NCI-H187 (cell line): ENCODE measurements around the gene FLVCR2.
A peak's percentile ranks its signal among the peaks of the same experiment; 100 is the strongest.
"Not testable (repeated sequence)": the region's sequence is repeated elsewhere in the genome, so short reads cannot be mapped to it uniquely, and the experiment has no call there.

Experiments used
- DNase-seq, 2 experiments: peaks; one replicate each; lab custom pipeline; 2025; lab: John Stamatoyannopoulos, UW

The FLVCR2 gene

DNA sequence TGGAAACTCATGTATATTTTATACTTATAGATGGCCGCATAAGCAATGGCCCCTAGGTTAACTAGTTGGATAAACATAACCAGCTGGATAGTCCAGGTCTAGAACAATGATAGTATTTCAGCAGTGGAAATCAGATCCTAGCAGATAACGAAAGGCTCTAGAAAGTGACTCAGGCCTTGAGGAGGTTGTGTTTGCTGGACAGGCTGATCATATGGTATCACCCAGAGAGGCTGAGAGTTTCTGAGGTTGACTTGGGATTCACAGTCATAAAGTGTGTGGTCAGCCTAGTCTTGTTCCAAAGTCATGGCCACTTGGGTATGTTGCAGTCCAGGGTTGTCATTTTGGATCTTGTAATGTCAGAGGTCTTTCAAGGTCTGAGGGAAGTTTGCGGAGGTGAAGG is 16.8 kb downstream of the FLVCR2 start:
- no peak for DNase-seq

GRCh38 chr14:75597149-75597548 is 18.7 kb downstream of the FLVCR2 start:
- DNase-seq: no peak

DNA sequence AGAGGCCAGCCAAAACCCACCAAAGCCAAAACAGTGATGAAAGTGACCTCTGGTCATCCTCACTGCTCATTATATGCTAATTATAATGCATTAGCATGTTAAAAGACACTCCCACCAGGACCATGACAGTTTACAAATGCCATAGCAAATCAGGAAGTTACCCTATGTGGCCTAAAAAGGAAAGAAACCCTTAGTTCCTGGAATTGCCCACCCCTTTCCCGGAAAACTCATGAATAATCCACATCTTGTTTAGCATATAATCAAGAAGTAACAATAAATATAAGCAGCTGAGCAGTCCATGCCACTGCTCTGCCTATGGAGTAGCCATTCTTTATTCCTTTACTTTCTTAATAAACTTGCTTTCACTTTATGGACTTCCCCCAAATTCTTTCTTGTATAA is 21.7 kb downstream of the FLVCR2 start:
- DNase-seq: not testable (repeated sequence)

- not testable (repeated sequence) for DNase-seq
Measured at GRCh38 chr14:75601061-75601460, 22.6 kb downstream of the FLVCR2 start.

DNA sequence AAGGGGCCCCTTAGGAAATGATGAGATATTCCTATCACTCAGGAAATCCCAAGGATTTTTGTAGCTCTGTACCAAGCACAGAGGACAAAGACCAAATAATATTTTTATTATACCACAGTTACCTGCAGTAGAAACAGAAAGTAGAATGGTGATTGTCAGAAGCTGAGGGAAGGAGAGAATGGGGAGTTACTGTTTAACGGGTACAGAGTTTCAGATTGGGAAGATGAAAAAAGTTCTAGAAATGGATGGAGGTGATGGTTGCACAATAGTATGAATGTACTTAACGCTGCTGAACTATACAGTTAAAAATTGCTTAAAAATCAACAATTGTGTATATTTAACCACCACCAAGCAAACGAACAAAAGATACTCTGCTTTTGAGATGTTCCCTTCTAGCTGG is 24.1 kb downstream of the FLVCR2 start:
- no peak for DNase-seq

DNA sequence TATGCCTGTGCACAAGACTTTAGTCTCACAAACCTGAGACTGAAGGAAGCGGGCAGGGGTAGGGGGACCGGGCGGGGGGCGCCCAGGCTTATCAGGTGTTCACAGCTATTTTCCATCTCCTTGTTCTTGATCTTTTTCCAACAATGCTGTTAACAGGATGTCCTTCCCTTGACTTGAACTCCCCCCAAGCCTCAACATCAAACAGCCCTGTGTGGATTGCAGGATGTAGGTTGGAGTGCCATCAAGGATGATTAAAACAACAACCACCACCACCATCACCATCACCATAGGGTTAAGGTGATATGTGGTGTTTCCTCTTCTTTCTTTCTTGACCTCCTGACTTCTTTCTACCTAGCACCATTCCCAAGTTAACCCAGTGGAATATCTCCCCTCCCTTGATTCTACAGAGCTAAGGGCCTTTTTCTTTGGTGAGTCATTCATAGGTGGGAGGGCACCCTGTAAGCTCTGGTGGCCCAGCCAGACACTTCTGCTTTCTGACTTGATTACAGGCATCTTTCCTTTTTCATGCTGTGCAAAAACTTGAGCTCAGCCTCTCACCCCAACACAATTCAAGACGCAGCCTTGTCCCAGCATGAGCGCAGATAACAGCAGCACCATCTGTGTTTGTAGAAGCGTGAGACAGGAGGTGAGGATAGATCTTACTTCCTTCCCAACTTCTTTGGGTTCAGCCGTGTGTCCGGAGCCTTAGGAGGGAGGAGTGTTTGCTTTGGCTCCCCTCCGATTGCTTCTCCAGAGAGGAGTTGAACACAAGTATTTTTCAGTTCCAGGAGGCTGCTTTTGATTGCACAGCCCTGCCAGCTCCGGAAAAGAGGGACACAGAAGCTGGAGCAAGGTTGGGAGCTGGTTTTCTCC is 26.8 kb downstream of the FLVCR2 start:
- DNase-seq: no peak

DNA sequence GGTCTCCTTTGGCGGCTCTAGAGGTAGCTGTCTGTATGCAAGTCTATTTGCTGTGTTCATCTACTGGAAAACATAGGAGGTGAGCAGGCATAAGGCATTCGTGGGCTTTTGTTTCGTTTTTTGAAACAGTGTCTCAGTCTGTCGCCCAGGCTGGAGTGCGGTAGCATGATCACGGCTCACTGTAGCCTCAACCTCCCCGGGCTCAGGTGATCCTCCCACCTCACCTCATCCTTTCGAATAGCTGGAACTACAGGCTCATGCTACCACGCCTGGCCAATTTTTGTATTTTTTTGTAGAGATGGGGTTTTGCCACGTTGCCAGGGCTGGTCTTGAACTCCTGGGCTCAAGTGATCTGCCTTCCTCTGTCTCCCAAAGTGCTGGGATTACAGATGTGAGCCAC is 27.5 kb downstream of the FLVCR2 start:
- no peak for DNase-seq

DNA sequence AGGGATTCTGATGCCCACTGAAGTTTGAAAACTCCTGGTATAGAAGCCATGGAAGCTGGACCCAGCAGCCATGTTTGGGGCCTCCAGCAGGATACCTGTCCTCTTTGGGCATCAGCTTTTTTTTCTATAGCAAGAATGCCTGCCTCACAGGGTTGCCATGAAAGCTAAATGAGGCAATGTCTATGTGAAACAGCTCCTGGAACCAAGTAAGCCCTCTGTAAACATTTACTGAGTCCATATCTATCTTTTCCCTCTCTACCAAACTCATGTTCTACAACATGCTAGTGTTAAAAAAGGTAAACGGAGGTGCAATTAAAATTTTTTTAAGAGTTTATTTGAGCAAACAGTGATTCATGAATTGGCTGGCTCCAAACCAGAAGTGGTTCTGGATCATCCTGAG is 28.6 kb downstream of the FLVCR2 start:
- no peak for DNase-seq

GRCh38 chr14:75607842-75608640 is 29.6 kb downstream of the FLVCR2 start:
- DNase-seq: no peak

DNA sequence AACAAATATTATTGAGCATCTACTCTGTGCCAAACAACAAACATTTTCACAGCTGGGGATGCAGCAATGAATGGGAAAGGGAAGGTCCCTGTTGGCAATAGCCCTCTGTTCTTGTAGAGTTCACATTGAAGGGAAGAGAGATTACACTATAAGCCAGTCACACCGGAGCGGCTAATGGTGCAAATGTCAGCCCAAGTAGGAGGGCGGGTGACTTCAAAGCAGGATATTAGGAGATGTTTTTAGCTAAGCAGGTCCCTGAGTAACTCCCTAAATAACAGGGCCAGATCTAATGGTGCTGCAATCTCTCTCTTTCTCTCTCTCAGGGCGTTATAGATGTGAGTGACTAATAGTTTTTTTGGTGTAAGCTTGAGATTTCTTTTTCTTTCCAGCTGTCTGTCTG is 30.7 kb downstream of the FLVCR2 start:
- no peak for DNase-seq

DNA sequence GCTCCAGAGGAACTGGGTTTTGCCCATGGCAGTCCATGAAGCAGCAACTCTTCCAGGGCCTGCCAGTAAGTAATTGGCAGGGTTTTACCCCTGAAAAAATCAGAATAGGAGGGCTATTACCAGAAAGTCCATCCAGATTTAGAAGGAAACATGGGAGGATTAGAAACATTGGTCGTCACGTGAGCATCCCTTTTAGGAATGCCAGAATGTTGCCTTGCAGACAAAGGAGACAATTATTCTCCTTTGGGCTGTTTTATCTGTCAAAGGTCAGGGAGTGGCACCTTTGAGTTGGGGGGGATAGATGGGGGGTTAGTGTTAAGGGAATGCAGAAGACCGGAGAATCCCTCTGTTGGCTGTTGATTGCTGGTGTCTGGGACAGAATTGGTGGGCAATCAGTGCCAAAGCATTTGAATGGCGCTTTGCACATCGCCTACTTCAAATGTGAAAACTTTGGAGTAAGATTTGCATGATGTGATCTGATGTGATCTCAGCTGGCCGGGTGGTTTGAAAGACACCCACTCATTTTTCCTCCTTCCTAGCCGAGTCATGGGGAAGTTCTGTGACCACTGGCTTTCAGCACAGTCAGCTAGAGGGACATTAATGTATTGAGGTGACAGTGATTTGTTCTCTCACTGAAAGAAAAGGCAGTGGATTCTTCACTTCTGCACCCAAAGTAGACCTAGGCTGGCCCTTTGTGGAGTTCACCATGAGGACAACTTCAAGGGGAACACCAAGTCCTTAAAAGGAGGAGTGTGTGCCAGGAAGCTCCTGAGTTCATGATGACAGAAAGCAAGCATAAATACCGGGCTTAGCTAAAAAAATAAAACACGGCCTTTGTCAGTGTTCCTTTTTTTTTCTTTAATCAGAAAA is 31.4 kb downstream of the FLVCR2 start:
- DNase-seq: no peak

DNA sequence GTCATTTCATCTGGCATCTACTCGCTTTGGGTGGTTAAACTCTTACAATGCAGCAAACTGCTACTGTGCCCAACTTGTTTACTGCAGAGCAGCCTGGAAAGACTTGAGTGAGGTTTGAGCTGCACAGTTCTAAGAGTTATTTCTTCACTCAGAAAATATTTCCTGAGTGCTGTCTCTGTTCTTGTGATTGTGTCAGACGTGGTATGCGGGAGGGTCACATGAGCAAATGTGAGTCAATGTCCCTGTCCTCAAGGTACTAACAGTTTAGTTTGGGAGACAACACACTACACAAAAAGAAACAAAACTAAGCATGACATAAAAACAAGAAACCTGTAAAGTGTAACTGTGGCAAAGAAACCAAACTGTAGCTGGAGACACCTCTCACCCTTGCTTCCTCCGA is 32.4 kb downstream of the FLVCR2 start:
- no peak for DNase-seq

- no peak for DNase-seq
Measured at GRCh38 chr14:75612157-75612556, 33.7 kb downstream of the FLVCR2 start.

GRCh38 chr14:75614179-75614578 is 35.8 kb downstream of the FLVCR2 start:
- DNase-seq: no peak

- no peak for DNase-seq
Measured at GRCh38 chr14:75615200-75615599, 36.8 kb downstream of the FLVCR2 start.

DNA sequence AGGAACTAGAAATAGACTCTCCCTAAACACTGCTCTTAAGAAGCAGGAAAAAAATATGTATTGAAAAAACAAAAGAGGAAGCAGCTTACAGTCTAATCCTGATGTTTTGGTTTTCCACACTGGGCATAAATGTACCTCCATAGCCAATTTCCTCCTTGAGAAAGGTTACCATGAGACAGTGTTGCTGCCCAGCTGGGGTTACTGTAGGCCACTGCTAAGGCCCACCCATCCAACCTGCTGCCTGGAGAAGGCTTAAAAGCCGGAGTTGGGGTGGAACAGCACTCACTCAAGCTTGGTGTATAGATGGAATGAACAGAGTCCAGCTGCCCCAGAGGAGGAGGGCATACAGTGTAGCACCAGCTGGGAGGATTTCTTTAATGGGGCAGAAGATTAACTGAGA is 41.1 kb downstream of the FLVCR2 start:
- no peak for DNase-seq

DNA sequence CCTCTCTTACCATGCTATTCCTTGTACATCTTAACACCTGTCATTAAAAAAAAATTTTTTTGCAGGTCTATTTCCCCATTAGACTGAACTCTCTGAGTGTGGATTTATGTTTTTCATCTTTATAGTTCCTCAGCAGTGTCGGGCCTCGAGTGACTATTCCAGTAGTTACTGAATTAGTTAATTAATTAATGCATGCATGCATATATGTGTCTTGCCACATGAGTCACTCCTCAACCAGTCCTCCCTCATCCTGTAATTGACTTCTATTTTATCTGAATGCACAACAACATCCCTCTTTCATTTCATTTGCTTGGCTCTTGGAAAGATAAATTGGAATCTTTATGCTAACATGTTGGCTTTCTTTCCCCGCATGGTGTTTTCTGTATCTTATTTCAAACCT is 46.6 kb downstream of the FLVCR2 start:
- no peak for DNase-seq

DNA sequence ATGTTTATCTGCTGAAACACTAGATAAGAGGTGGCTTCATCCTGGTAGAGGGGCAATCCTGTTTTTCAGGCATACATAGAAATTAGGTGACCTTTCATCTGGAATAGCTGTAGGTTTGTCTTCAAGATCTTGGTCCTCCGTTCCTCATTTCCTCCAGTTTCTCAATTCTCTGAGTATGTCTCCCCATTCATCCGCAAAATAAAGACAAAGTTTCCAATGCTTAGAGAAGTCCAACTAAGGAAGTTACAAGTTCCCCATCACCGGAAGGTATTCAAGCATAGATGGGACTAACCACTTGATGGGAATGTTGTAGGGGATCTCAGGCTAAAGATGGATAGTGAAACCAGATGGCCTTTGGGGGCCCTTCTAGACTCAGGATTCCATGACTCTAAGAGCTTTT is 48.0 kb downstream of the FLVCR2 start:
- no peak for DNase-seq

GRCh38 chr14:75626863-75627262 is 48.4 kb downstream of the FLVCR2 start:
- no peak for DNase-seq

GRCh38 chr14:75627406-75627805 is 49.0 kb downstream of the FLVCR2 start:
- no peak for DNase-seq

GRCh38 chr14:75628816-75629215 is 50.4 kb downstream of the FLVCR2 start:
- DNase-seq: peak in 1 of 2 experiments; percentile 12
